ENCODE measurements around the gene GCN1.

GRCh38 chr12:120230974-120231315 lies 36.4 kb upstream of the GCN1 start:
- TF ChIP-seq ATF2 (IDR thresholded peaks at IDR 0.05; ENCODE audit: low read length) (no peak), POLR2A (IDR thresholded peaks at IDR 0.05; ENCODE audit: control extremely low read depth in 1 of 2, low read depth in 2 of 2, low read length in 2 of 2) (no peak), CHD2 (IDR thresholded peaks at IDR 0.05; ENCODE audit: low read length) (no peak)

Data from H1 (cell line).